Liver (tissue), 9 donors: Measurements from ENCODE around the gene SLK. TPM values are rescaled to one million over a fixed set of nuclear protein-coding genes. Genes with fewer than 3 reads are reported as not detected.

Experiments
- DNase-seq: peaks from one replicate; pipeline ENCODE4 v3.0.0-alpha.2; 2017; ENCODE audit warnings: low spot score
- H3K27ac ChIP-seq, 2 donors: one replicate each; pipeline ENCODE4 v1.7.0; 2013; ENCODE audit warnings: inconsistent platforms in 2 of 2, low read length in 2 of 2, control low read depth in 1 of 2, low read depth in 1 of 2, mild to moderate bottlenecking in 1 of 2
- H3K27me3 ChIP-seq, 4 donors: one replicate each; pipeline versions ENCODE4 v1.6.1 to v1.7.0; 2013; ENCODE audit warnings: low read length in 3 of 4, inconsistent platforms in 1 of 4, mild to moderate bottlenecking in 1 of 4, moderate library complexity in 1 of 4; ENCODE audit not compliant: control insufficient read depth in 4 of 4, insufficient read depth in 4 of 4
- H3K36me3 ChIP-seq, 4 donors: one replicate each; pipeline versions ENCODE4 v1.6.1 to v1.7.0; 2013; ENCODE audit warnings: low read length in 3 of 4, mild to moderate bottlenecking in 3 of 4, low read depth in 1 of 4, moderate library complexity in 1 of 4; ENCODE audit not compliant: control insufficient read depth in 4 of 4, insufficient read depth in 3 of 4
- H3K4me1 ChIP-seq, 4 donors: one replicate each; pipeline versions ENCODE4 v1.6.1 to v1.7.0; 2013; ENCODE audit warnings: low read length in 3 of 4, mild to moderate bottlenecking in 3 of 4, moderate library complexity in 1 of 4; ENCODE audit not compliant: control insufficient read depth in 4 of 4, insufficient read depth in 4 of 4
- H3K4me3 ChIP-seq, 3 donors: one replicate each; pipeline versions ENCODE4 v1.6.1 to v1.7.0; 2013; ENCODE audit warnings: low read length in 3 of 3, control low read depth in 1 of 3, low read depth in 1 of 3, mild to moderate bottlenecking in 1 of 3
- H3K9ac ChIP-seq, 2 donors: one replicate each; pipeline ENCODE4 v1.7.0; 2013; ENCODE audit warnings: low read length in 2 of 2, mild to moderate bottlenecking in 2 of 2, moderate library complexity in 2 of 2, control low read depth in 1 of 2, low read depth in 1 of 2
- H3K9me3 ChIP-seq, 4 donors: one replicate each; pipeline versions ENCODE4 v1.6.1 to v1.7.0; 2013; ENCODE audit warnings: low read length in 3 of 4; ENCODE audit not compliant: control insufficient read depth in 4 of 4
- EGR1 ChIP-seq, 2 donors: IDR thresholded peaks; 2 replicates each; pipeline ENCODE4 v1.6.1; 2016 to 2018; ENCODE audit warnings: antibody characterized with exemption in 2 of 2, low read depth in 2 of 2
- FOXA1 ChIP-seq: IDR thresholded peaks from 2 replicates; pipeline ENCODE4 v1.6.1; 2016; ENCODE audit warnings: antibody characterized with exemption
- FOXA2 ChIP-seq: IDR thresholded peaks from 2 replicates; pipeline ENCODE4 v1.6.1; 2016; ENCODE audit warnings: antibody characterized with exemption
- GABPA ChIP-seq, 2 donors: IDR thresholded peaks in 1 of 2; conservative IDR thresholded peaks in 1 of 2; 2 replicates each; pipeline ENCODE4 v1.6.1; 2016; ENCODE audit warnings: antibody characterized with exemption in 2 of 2, mild to moderate bottlenecking in 1 of 2, moderate library complexity in 1 of 2
- HNF4A ChIP-seq, 2 donors: conservative IDR thresholded peaks; 2 replicates each; pipeline ENCODE4 v1.6.1; 2016; ENCODE audit warnings: antibody characterized with exemption in 2 of 2, mild to moderate bottlenecking in 2 of 2
- HNF4G ChIP-seq: IDR thresholded peaks from 2 replicates; pipeline ENCODE4 v1.6.1; 2016; ENCODE audit warnings: antibody characterized with exemption
- JUND ChIP-seq, 2 donors: IDR thresholded peaks; 2 replicates each; pipeline ENCODE4 v1.6.1; 2016; ENCODE audit warnings: antibody characterized with exemption in 2 of 2
- MAX ChIP-seq: IDR thresholded peaks from 2 replicates; pipeline ENCODE4 v1.6.1; 2016; ENCODE audit warnings: antibody characterized with exemption
- NR2F2 ChIP-seq: IDR thresholded peaks from 2 replicates; pipeline ENCODE4 v1.6.1; 2016; ENCODE audit warnings: antibody characterized with exemption
- RAD21 ChIP-seq, 2 donors: IDR thresholded peaks; 2 replicates each; pipeline ENCODE4 v1.6.1; 2016; ENCODE audit warnings: antibody characterized with exemption in 2 of 2, mild to moderate bottlenecking in 2 of 2
- RXRA ChIP-seq, 2 donors: IDR thresholded peaks; 2 replicates each; pipeline ENCODE4 v1.6.1; 2017 to 2018; ENCODE audit warnings: antibody characterized with exemption in 2 of 2, mild to moderate bottlenecking in 1 of 2
- SP1 ChIP-seq: IDR thresholded peaks from 2 replicates; pipeline ENCODE4 v1.6.1; 2018; ENCODE audit warnings: antibody characterized with exemption, mild to moderate bottlenecking
- TAF1 ChIP-seq: conservative IDR thresholded peaks from 2 replicates; pipeline ENCODE4 v1.6.1; 2016; ENCODE audit warnings: antibody characterized with exemption, mild to moderate bottlenecking
- YY1 ChIP-seq: IDR thresholded peaks from 2 replicates; pipeline ENCODE4 v1.6.1; 2016; ENCODE audit warnings: antibody characterized with exemption, mild to moderate bottlenecking
- ZBTB33 ChIP-seq: IDR thresholded peaks from 2 replicates; pipeline ENCODE4 v1.6.1; 2016; ENCODE audit warnings: antibody characterized with exemption
- WGBS: extraction: QIAGEN DNeasy Blood & Tissue Kit; methylation state at CpG from one replicate; pipeline ENCODE4 v1.1.7; 2013; 5-methylcytosine and 5-hydroxymethylcytosine counted together
- polyA plus RNA-seq, 2 donors: library from polyadenylated mRNA; stranded (reverse) in 1 of 2; unstranded in 1 of 2; fragments of 200-250 nt in 1 of 2; fragments of >200 nt in 1 of 2; fragmentation: Nextera tagmentation in 1 of 2; extraction: Ambion mirVana in 1 of 2; gene quantifications; one replicate each; pipeline versions ENCODE4 v1.2.1 to v1.2.3, GENCODE V29; 2013 to 2015
- total RNA-seq, 2 donors: library from RNA; depleted of rRNA; stranded (reverse); fragments of >200 nt; gene quantifications; one replicate each; pipeline ENCODE4 v1.2.3, GENCODE V29; 2014
- TF ChIP-seq, protein P1 (sequence below): IDR thresholded peaks from 2 replicates; pipeline ENCODE4 v1.6.1; 2016; ENCODE audit warnings: antibody characterized with exemption, mild to moderate bottlenecking
- TF ChIP-seq, protein P2 (sequence below): fragments of 150-350 bp; IDR thresholded peaks from 2 replicates; pipeline ENCODE4 v1.5.1; 2017; ENCODE audit warnings: improper control_type of control experiment, low read depth, low read length; ENCODE audit not compliant: missing input control
- TF ChIP-seq, protein P3 (sequence below): IDR thresholded peaks from 2 replicates; pipeline ENCODE4 v1.6.1; 2016; ENCODE audit warnings: antibody characterized with exemption
- donor health status: healthy.
- donor health status: healthy.
- donor health status: healthy.
- donor health status: healthy.
- donor health status: healthy.

SLK gene
- total and polyA plus RNA-seq, 4 donors, result 3.9 to 20.3 (median 12.4) TPM

DNA sequence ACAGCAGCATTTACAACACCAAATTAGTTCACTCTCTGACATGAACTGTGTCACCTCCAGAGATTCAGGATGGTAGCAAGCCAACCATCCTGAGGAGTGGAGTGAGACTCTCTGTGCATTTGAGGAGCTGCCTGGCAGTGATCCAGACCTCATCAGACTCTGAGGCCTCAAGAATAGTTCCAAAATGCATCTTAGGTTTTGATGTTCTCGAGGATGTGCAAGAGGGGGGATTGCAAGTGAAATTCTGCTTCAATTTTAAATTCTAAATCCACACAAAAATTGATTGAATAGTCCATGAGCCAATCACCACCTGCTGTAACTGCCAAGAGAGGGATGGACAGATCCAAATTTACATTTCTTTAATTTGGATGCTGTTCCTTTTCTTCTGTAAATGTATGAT, 49.7 kb downstream of the SLK start:
- H3K36me3 ChIP-seq, result peaks cover 4 to 12% (median 11%) of the 10 kb centered on the region in 4 donors
- WGBS, result 92% methylated on average over 1 of the region's 1 CpG
- no peak overlapping the region for H3K4me3 ChIP-seq
- H3K9ac ChIP-seq, result no peak overlapping the region
- no peaks in the 10 kb centered on the region for H3K9me3 ChIP-seq
- H3K27me3 ChIP-seq, result no peaks in the 10 kb centered on the region
- no peak overlapping the region for H3K27ac ChIP-seq
- no peak for DNase-seq
- peaks cover 0 to 15% (median 3%) of the 10 kb centered on the region in 4 donors for H3K4me1 ChIP-seq
- TF ChIP-seq HNF4A (conservative IDR thresholded peaks at IDR 0.05) (no peak), TAF1 (no peak), RAD21 (IDR thresholded peaks at IDR 0.05) (no peak), YY1 (no peak), NR2F2 (no peak), GABPA (IDR thresholded peaks at IDR 0.05 in 1 of 2, conservative IDR thresholded peaks at IDR 0.05 in 1 of 2) (no peak), RXRA (IDR thresholded peaks at IDR 0.05) (no peak), JUND (IDR thresholded peaks at IDR 0.05) (no peak), ZBTB33 (no peak), HNF4G (no peak), EGR1 (IDR thresholded peaks at IDR 0.05; ENCODE audit: low read depth in 2 of 2) (no peak), MAX (no peak), FOXA1 (no peak), FOXA2 (no peak), SP1 (no peak)
- TF ChIP-seq, protein P1, sequence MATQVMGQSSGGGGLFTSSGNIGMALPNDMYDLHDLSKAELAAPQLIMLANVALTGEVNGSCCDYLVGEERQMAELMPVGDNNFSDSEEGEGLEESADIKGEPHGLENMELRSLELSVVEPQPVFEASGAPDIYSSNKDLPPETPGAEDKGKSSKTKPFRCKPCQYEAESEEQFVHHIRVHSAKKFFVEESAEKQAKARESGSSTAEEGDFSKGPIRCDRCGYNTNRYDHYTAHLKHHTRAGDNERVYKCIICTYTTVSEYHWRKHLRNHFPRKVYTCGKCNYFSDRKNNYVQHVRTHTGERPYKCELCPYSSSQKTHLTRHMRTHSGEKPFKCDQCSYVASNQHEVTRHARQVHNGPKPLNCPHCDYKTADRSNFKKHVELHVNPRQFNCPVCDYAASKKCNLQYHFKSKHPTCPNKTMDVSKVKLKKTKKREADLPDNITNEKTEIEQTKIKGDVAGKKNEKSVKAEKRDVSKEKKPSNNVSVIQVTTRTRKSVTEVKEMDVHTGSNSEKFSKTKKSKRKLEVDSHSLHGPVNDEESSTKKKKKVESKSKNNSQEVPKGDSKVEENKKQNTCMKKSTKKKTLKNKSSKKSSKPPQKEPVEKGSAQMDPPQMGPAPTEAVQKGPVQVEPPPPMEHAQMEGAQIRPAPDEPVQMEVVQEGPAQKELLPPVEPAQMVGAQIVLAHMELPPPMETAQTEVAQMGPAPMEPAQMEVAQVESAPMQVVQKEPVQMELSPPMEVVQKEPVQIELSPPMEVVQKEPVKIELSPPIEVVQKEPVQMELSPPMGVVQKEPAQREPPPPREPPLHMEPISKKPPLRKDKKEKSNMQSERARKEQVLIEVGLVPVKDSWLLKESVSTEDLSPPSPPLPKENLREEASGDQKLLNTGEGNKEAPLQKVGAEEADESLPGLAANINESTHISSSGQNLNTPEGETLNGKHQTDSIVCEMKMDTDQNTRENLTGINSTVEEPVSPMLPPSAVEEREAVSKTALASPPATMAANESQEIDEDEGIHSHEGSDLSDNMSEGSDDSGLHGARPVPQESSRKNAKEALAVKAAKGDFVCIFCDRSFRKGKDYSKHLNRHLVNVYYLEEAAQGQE, result no peak
- TF ChIP-seq, protein P2, sequence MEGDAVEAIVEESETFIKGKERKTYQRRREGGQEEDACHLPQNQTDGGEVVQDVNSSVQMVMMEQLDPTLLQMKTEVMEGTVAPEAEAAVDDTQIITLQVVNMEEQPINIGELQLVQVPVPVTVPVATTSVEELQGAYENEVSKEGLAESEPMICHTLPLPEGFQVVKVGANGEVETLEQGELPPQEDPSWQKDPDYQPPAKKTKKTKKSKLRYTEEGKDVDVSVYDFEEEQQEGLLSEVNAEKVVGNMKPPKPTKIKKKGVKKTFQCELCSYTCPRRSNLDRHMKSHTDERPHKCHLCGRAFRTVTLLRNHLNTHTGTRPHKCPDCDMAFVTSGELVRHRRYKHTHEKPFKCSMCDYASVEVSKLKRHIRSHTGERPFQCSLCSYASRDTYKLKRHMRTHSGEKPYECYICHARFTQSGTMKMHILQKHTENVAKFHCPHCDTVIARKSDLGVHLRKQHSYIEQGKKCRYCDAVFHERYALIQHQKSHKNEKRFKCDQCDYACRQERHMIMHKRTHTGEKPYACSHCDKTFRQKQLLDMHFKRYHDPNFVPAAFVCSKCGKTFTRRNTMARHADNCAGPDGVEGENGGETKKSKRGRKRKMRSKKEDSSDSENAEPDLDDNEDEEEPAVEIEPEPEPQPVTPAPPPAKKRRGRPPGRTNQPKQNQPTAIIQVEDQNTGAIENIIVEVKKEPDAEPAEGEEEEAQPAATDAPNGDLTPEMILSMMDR, result no peak
- TF ChIP-seq, protein P3, sequence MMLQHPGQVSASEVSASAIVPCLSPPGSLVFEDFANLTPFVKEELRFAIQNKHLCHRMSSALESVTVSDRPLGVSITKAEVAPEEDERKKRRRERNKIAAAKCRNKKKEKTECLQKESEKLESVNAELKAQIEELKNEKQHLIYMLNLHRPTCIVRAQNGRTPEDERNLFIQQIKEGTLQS, result no peak
